IMR-90 (cell line): ENCODE results near the gene STAG1. TPM values are rescaled to one million over a fixed set of nuclear protein-coding genes. Genes with fewer than 3 reads are reported as not detected.
A peak's percentile ranks its signal among the peaks of the same experiment; 100 is the strongest.

Source experiments
- ATAC-seq: fragments of 200-7000 bp; cut with Tn5 transposase; 2 replicates; pipeline ENCODE4 v1.9.1; 2020; ENCODE audit warnings: low read depth, mild to moderate bottlenecking, moderate library complexity
- BruUV-seq: library from RNA; stranded (reverse); fragments of 400-500 nt; replicated peaks from 2 replicates; lab custom pipeline; 2021; lab: Mats Ljungman, UMichigan
- CTCF ChIA-PET: fragments of 300-600 bp; formaldehyde crosslinking; extraction: SDS; loops from one replicate; lab custom pipeline; 2021; ENCODE audit warnings: antibody characterized with exemption; lab: Yijun Ruan, JAX
- POLR2A ChIA-PET: fragments of 300-600 bp; sonication (Branson Sonifier 250); formaldehyde crosslinking; loops from one replicate; lab custom pipeline; 2022; ENCODE audit warnings: antibody characterized with exemption; ENCODE audit not compliant: unreplicated experiment; lab: Charles Lee
- DNase-seq: peaks from one replicate; pipeline ENCODE4 v3.0.0; 2013
- H2AFZ ChIP-seq: replicated peaks from 2 replicates; pipeline ENCODE3; 2013; ENCODE audit warnings: low read length, mild to moderate bottlenecking; ENCODE audit not compliant: poor library complexity
- H2AK5ac ChIP-seq: 2 replicates; pipeline ENCODE4 v1.6.1; 2013; ENCODE audit warnings: low read depth, low read length, inconsistent platforms
- H2AK9ac ChIP-seq: replicated peaks from 2 replicates; pipeline ENCODE3; 2013; ENCODE audit warnings: mild to moderate bottlenecking, low read depth, low read length, moderate library complexity; ENCODE audit not compliant: poor library complexity
- H2BK120ac ChIP-seq: 2 replicates; pipeline ENCODE4 v1.6.1; 2013; ENCODE audit warnings: low read depth, low read length, inconsistent platforms
- H2BK15ac ChIP-seq: 3 replicates; pipeline ENCODE4 v1.6.1; 2013; ENCODE audit warnings: low read depth, low read length, inconsistent platforms
- H2BK20ac ChIP-seq: 2 replicates; pipeline ENCODE4 v1.6.1; 2013; ENCODE audit warnings: low read depth, mild to moderate bottlenecking, inconsistent platforms, low read length, moderate library complexity
- H2BK5ac ChIP-seq: 2 replicates; pipeline ENCODE4 v1.6.1; 2013; ENCODE audit warnings: mild to moderate bottlenecking, low read depth, low read length, inconsistent platforms; ENCODE audit not compliant: poor library complexity, severe bottlenecking
- H3K14ac ChIP-seq: replicated peaks from 2 replicates; pipeline ENCODE4 v1.6.1; 2013; ENCODE audit warnings: low read depth, low read length, inconsistent platforms
- H3K18ac ChIP-seq: 2 replicates; pipeline ENCODE4 v1.6.1; 2013; ENCODE audit warnings: low read depth, low read length, control low read depth
- H3K23ac ChIP-seq: 2 replicates; pipeline ENCODE4 v1.6.1; 2013; ENCODE audit warnings: low read depth, low read length, inconsistent platforms
- H3K27ac ChIP-seq: 2 replicates; pipeline ENCODE4 v1.5.1; 2013; ENCODE audit warnings: mild to moderate bottlenecking, control low read depth, low read length; ENCODE audit not compliant: insufficient read depth
- H3K27me3 ChIP-seq: 2 replicates; pipeline ENCODE4 v1.6.1; 2013; ENCODE audit warnings: low read length; ENCODE audit not compliant: control insufficient read depth, insufficient read depth
- H3K36me3 ChIP-seq: 2 replicates; pipeline ENCODE4 v1.6.1; 2013; ENCODE audit warnings: low read length, mixed read lengths; ENCODE audit not compliant: control insufficient read depth, insufficient read depth
- H3K4ac ChIP-seq: 2 replicates; pipeline ENCODE4 v1.6.1; 2013; ENCODE audit warnings: low read depth, low read length, inconsistent platforms
- H3K4me1 ChIP-seq: 2 replicates; pipeline ENCODE4 v1.6.1; 2013; ENCODE audit warnings: low read length, mixed read lengths; ENCODE audit not compliant: control insufficient read depth, insufficient read depth
- H3K4me2 ChIP-seq: 2 replicates; pipeline ENCODE4 v1.6.1; 2013; ENCODE audit warnings: low read depth, mild to moderate bottlenecking, control low read depth, low read length, moderate library complexity
- H3K4me3 ChIP-seq: 2 replicates; pipeline ENCODE4 v1.5.1; 2013; ENCODE audit warnings: low read depth, mild to moderate bottlenecking, control low read depth, low read length, moderate library complexity; ENCODE audit not compliant: insufficient read depth
- H3K56ac ChIP-seq: 2 replicates; pipeline ENCODE4 v1.6.1; 2013; ENCODE audit warnings: low read length, inconsistent platforms; ENCODE audit not compliant: insufficient read depth; ENCODE audit errors: extremely low read depth
- H3K79me1 ChIP-seq, 2 experiments: 2 replicates each; pipeline ENCODE4 v1.6.1; 2013; ENCODE audit warnings: low read length in 2 of 2, inconsistent platforms in 1 of 2, low read depth in 1 of 2
- H3K9ac ChIP-seq: 2 replicates; pipeline ENCODE4 v1.6.1; 2013; ENCODE audit warnings: low read depth, low read length, control low read depth
- H3K9me1 ChIP-seq: 2 replicates; pipeline ENCODE4 v1.6.1; 2013; ENCODE audit warnings: low read length, inconsistent platforms; ENCODE audit not compliant: insufficient read depth
- H3K9me3 ChIP-seq: 2 replicates; pipeline ENCODE4 v1.6.1; 2013; ENCODE audit warnings: low read length; ENCODE audit not compliant: control insufficient read depth, insufficient read depth
- H4K20me1 ChIP-seq: 2 replicates; pipeline ENCODE4 v1.6.1; 2013; ENCODE audit warnings: low read length, inconsistent platforms; ENCODE audit not compliant: insufficient read depth
- H4K5ac ChIP-seq: 2 replicates; pipeline ENCODE4 v1.6.1; 2013; ENCODE audit warnings: mild to moderate bottlenecking, low read depth, low read length, control low read depth
- H4K8ac ChIP-seq, 2 experiments: 2 replicates each; pipeline ENCODE4 v1.6.1; 2013; ENCODE audit warnings: low read depth in 2 of 2, low read length in 2 of 2, control low read depth in 1 of 2, inconsistent platforms in 1 of 2
- H4K91ac ChIP-seq: 2 replicates; pipeline ENCODE4 v1.6.1; 2013; ENCODE audit warnings: low read depth, low read length, inconsistent platforms; ENCODE audit not compliant: insufficient read depth
- BHLHE40 ChIP-seq: fragments of 150-350 bp; IDR thresholded peaks from 2 replicates; pipeline ENCODE4 v1.6.1; 2016; ENCODE audit warnings: mild to moderate bottlenecking, low read depth, low read length
- CHD1 ChIP-seq: IDR thresholded peaks from 2 replicates; pipeline ENCODE4 v1.6.1; 2012; ENCODE audit warnings: low read depth, low read length, improper control_type of control experiment
- MAFK ChIP-seq: IDR thresholded peaks from 2 replicates; pipeline ENCODE4 v1.6.1; 2012; ENCODE audit warnings: low read depth, low read length, improper control_type of control experiment
- NFE2L2 ChIP-seq: fragments of 150-350 bp; IDR thresholded peaks from 2 replicates; pipeline ENCODE4 v1.6.1; 2016; ENCODE audit warnings: low read depth, mild to moderate bottlenecking, low read length
- RCOR1 ChIP-seq: IDR thresholded peaks from 2 replicates; pipeline ENCODE4 v1.6.1; 2012; ENCODE audit warnings: mild to moderate bottlenecking, low read length, improper control_type of control experiment; ENCODE audit not compliant: insufficient replicate concordance
- WGBS, 2 experiments: methylation state at CpG; one replicate each; pipeline versions ENCODE4 v1.1.5 to v1.1.7; 2013; ENCODE audit warnings: missing lambda C conversion rate in 2 of 2; ENCODE audit not compliant: insufficient read length in 1 of 2; ENCODE audit errors: extremely low coverage in 2 of 2; 5-methylcytosine and 5-hydroxymethylcytosine counted together
- dilution Hi-C: fragments of 300-500 bp; cut with HindIII; formaldehyde crosslinking; loops from one replicate; pipeline ENCODE4 v1.14.3; 2018; ENCODE audit warnings: low sequenced_read_pairs; ENCODE audit not compliant: unreplicated experiment
- in situ Hi-C: fragments of 300-500 bp; cut with MboI; formaldehyde crosslinking; loops from 3 replicates; pipeline ENCODE4 v1.14.3; 2019; ENCODE audit warnings: low sequenced_read_pairs, inconsistent platforms, mixed read lengths
- intact Hi-C: fragments of 100-400 bp; cut with micrococcal nuclease; formaldehyde crosslinking; loops from 2 replicates; pipeline ENCODE4 v1.10.0; 2022
- polyA plus RNA-seq, 3 experiments: library from polyadenylated mRNA; depleted of rRNA; stranded (reverse); fragments of >200 nt; gene quantifications; 2 replicates each; pipeline ENCODE4 v1.2.3, GENCODE V29; 2012; ENCODE audit warnings: low replicate concordance in 1 of 3
- total RNA-seq: library from RNA; depleted of rRNA; stranded (reverse); fragments of >200 nt; gene quantifications from 2 replicates; pipeline ENCODE4 v1.2.3, GENCODE V29; 2012
- TF ChIP-seq, protein P1 (sequence below): conservative IDR thresholded peaks from 2 replicates; pipeline ENCODE4 v1.5.1; 2012; ENCODE audit warnings: mild to moderate bottlenecking, low read depth, low read length, improper control_type of control experiment

Gene STAG1
- total and polyA plus RNA-seq, 2 of the 4 experiments (the other 2 are of a cell fraction), result 9.6 to 32.3 TPM

DNA sequence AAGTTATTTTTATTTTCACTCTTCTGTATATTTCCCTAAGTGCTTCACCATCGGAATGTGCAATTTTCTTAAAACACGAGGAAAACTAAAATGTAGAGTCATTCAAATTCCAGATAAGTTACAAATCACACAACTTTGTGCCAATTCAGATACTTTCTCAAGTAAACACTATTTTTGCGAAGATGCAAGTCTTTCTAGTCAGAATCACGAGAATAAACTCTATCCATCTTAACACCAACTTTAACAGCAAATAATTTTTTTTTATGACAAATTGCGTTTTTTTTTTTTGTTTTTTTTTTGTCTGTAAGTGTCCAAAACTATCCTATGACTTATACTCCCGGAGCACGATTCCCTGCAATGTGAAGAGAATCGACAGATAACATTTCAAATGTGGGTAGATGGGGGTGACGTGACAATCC, 1.3 kb downstream of the STAG1 start:
- Histone ChIP-seq H3K27ac (peak overlapping the region; percentile 99), H3K9me3 (no peaks in the 10 kb centered on the region), H2AFZ (peak overlapping the region; percentile 78), H2BK5ac (peak overlapping the region; percentile 94), H3K4me3 (peak overlapping the region; percentile 77), H3K9ac (peak overlapping the region; percentile 98), H3K27me3 (no peaks in the 10 kb centered on the region), H3K56ac (peak overlapping the region; percentile 98), H2BK15ac (peak overlapping the region; percentile 68; the same call in 1 of the 3 replicates), H3K4ac (peak overlapping the region; percentile 95), H4K91ac (peak overlapping the region; percentile 98), H4K20me1 (no peaks in the 10 kb centered on the region), H2BK120ac (peak overlapping the region; percentile 97), H3K9me1 (peaks cover 10% of the 10 kb centered on the region), H3K23ac (peak overlapping the region; percentile 97), H3K4me2 (peak overlapping the region; percentile 99), H2AK9ac (peak overlapping the region; percentile 84), H4K8ac (peak overlapping the region; percentile 89 to 98), H2BK20ac (peak overlapping the region; percentile 90), H3K4me1 (peaks cover 3% of the 10 kb centered on the region), H3K36me3 (0 out of 2 replicates have a peak, but pooled peaks cover 2% of the 10 kb centered on the region), H2AK5ac (peak overlapping the region; percentile 76), H3K14ac (peak overlapping the region; percentile 94), H4K5ac (peak overlapping the region; percentile 50), H3K18ac (peak overlapping the region; percentile 71), H3K79me1 (peaks cover 10 to 35% of the 10 kb centered on the region in 2 experiments; a peak in 3 of 4 replicates)
- ChIA-PET CTCF (no interaction called here), POLR2A (no interaction called here)
- in situ Hi-C loops, result loop anchor here (10.0 kb wide), 2 partner anchors 446 to 676 kb away; no protein-coding TSS in a partner anchor
- DNase-seq, result peak; percentile 83
- no CpG with 5 or more reads among the region's 9 CpGs for WGBS, 2 experiments
- no TSS peak for BruUV-seq
- intact Hi-C loops, result loop anchor here (1.0 to 10.0 kb wide), 3 partner anchors 206 to 1194 kb away; no protein-coding TSS in a partner anchor
- no peak for ATAC-seq
- dilution Hi-C loops, result no loop called here
- no peak for TF ChIP-seq RCOR1
- peak; percentile 56 for TF ChIP-seq MAFK
- TF ChIP-seq, protein P1, sequence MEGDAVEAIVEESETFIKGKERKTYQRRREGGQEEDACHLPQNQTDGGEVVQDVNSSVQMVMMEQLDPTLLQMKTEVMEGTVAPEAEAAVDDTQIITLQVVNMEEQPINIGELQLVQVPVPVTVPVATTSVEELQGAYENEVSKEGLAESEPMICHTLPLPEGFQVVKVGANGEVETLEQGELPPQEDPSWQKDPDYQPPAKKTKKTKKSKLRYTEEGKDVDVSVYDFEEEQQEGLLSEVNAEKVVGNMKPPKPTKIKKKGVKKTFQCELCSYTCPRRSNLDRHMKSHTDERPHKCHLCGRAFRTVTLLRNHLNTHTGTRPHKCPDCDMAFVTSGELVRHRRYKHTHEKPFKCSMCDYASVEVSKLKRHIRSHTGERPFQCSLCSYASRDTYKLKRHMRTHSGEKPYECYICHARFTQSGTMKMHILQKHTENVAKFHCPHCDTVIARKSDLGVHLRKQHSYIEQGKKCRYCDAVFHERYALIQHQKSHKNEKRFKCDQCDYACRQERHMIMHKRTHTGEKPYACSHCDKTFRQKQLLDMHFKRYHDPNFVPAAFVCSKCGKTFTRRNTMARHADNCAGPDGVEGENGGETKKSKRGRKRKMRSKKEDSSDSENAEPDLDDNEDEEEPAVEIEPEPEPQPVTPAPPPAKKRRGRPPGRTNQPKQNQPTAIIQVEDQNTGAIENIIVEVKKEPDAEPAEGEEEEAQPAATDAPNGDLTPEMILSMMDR, result no peak
- TF ChIP-seq NFE2L2, result peak; percentile 47; the same call in 1 of the 2 replicates
- TF ChIP-seq CHD1, result no peak
- TF ChIP-seq BHLHE40, result 0 out of 2 replicates have a peak, but pooled peaks have one; percentile 31
